Panc1 (cell line): ENCODE measurements around the gene GNA12. TPM values are rescaled to one million over a fixed set of nuclear protein-coding genes. Genes with fewer than 3 reads are reported as not detected.

ENCODE experiments used
- ATAC-seq: fragments of 200-7000 bp; cut with Tn5 transposase; 2 replicates; pipeline ENCODE4 v1.9.1; 2020; ENCODE audit warnings: mild to moderate bottlenecking, moderate library complexity
- BruUV-seq: library from RNA; stranded (reverse); fragments of 400-500 nt; replicated peaks from 2 replicates; lab custom pipeline; 2021; lab: Mats Ljungman, UMichigan
- CTCF ChIA-PET: fragments of 300-600 bp; sonication (Branson Sonifier 250); formaldehyde crosslinking; loops from one replicate; lab custom pipeline; 2022; ENCODE audit warnings: antibody characterized with exemption; lab: Charles Lee
- POLR2A ChIA-PET: fragments of 300-600 bp; sonication (Branson Sonifier 250); formaldehyde crosslinking; loops from one replicate; lab custom pipeline; 2022; ENCODE audit warnings: antibody characterized with exemption; lab: Charles Lee
- DNase-seq: peaks from one replicate; pipeline ENCODE4 v3.0.0-alpha.2; 2010; ENCODE audit warnings: low read depth, low spot score
- H3K27ac ChIP-seq: 2 replicates; pipeline ENCODE4 v1.5.1; 2011; ENCODE audit warnings: mild to moderate bottlenecking, low read length, inconsistent platforms
- H3K27me3 ChIP-seq: fragments of 200-500 bp; sonication (Bioruptor generic); 2 replicates; pipeline ENCODE4 v1.6.0; 2014; ENCODE audit warnings: low read length, inconsistent platforms; ENCODE audit not compliant: control insufficient read depth, insufficient read depth
- H3K36me3 ChIP-seq: fragments of 200-500 bp; sonication (Bioruptor generic); 2 replicates; pipeline ENCODE4 v1.5.1; 2014; ENCODE audit warnings: inconsistent platforms, mild to moderate bottlenecking, low read length, moderate library complexity; ENCODE audit not compliant: control insufficient read depth, insufficient read depth
- H3K4me1 ChIP-seq: 2 replicates; pipeline ENCODE4 v1.5.1; 2011; ENCODE audit warnings: inconsistent platforms, mild to moderate bottlenecking, low read length, moderate library complexity; ENCODE audit not compliant: control insufficient read depth, insufficient read depth
- H3K4me3 ChIP-seq, 2 experiments: 2 replicates each; pipeline ENCODE4 v1.5.1; 2011 to 2012; ENCODE audit warnings: low read depth in 2 of 2, low read length in 2 of 2, mild to moderate bottlenecking in 2 of 2, inconsistent platforms in 1 of 2, moderate library complexity in 1 of 2
- H3K9me3 ChIP-seq: fragments of 200-500 bp; sonication (Bioruptor generic); 2 replicates; pipeline ENCODE4 v1.5.1; 2014; ENCODE audit warnings: low read depth, mild to moderate bottlenecking, inconsistent platforms, low read length, moderate library complexity; ENCODE audit not compliant: control insufficient read depth, insufficient read depth
- POLR2AphosphoS5 ChIP-seq: IDR thresholded peaks from 2 replicates; pipeline ENCODE4 v1.6.1; 2012; ENCODE audit warnings: mild to moderate bottlenecking, low read depth, low read length, moderate library complexity
- SIN3A ChIP-seq: IDR thresholded peaks from 2 replicates; pipeline ENCODE4 v1.6.1; 2012; ENCODE audit warnings: low read depth, mild to moderate bottlenecking, low read length, moderate library complexity, borderline replicate concordance; ENCODE audit not compliant: insufficient read depth
- TCF7L2 ChIP-seq: IDR thresholded peaks from 2 replicates; pipeline ENCODE4 v1.6.1; 2011; ENCODE audit warnings: mild to moderate bottlenecking, low read depth, low read length, inconsistent platforms
- in situ Hi-C: cut with HindIII; loops from 2 replicates; pipeline ENCODE4 v1.10.0; 2016; ENCODE audit warnings: low sequenced_read_pairs, low pct_unique_long_range_greater_than_20kb
- intact Hi-C: fragments of 100-400 bp; cut with micrococcal nuclease; formaldehyde crosslinking; loops from one replicate; pipeline ENCODE4 v1.10.0; 2022; ENCODE audit not compliant: unreplicated experiment
- total RNA-seq: library from RNA; stranded (reverse); gene quantifications from one replicate; pipeline ENCODE4 v1.2.1, GENCODE V29; 2021; ENCODE audit not compliant: unreplicated experiment
- TF ChIP-seq, protein P1 (sequence below): fragments of 450-650 bp; IDR thresholded peaks from 2 replicates; pipeline ENCODE4 v1.5.1; 2017; ENCODE audit warnings: mild to moderate bottlenecking
- TF ChIP-seq, protein P2 (sequence below), 2 experiments: IDR thresholded peaks; 2 replicates each; pipeline ENCODE4 v1.6.1; 2011 to 2012; ENCODE audit warnings: low read depth in 2 of 2, control low read depth in 1 of 2, low read length in 1 of 2, mild to moderate bottlenecking in 1 of 2, moderate library complexity in 1 of 2; ENCODE audit not compliant: insufficient read depth in 1 of 2

Gene GNA12
- total RNA-seq, 1 experiment from 2014 or later: 139 TPM

DNA sequence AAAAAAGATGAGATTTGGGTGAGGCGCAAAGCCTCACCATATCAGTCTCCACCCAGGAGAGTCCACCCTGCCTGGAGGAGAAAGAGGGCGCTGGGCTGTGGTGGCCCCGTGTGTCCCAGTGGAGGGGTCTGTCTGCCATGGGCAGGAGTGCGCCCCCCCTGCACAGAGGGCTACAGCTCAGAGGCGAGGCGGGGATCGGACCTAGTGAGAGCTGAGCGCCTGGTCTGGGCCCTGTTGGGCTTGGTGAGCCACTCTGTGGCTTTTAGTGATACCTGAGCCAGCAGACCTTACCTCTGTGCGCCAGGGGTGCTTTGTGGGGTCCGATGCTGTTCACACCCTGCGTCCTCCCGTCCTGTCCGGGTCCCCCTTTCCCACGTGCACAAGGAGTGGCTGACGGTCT is 25.9 kb upstream of the GNA12 start:
- Histone ChIP-seq H3K4me1 (peaks cover 9% of the 10 kb centered on the region), H3K4me3 (no peak overlapping the region), H3K27ac (no peak overlapping the region), H3K9me3 (no peaks in the 10 kb centered on the region), H3K36me3 (no peaks in the 10 kb centered on the region), H3K27me3 (no peaks in the 10 kb centered on the region)
- no TSS peak for BruUV-seq
- ATAC-seq (no peak), DNase-seq (no peak)
- TF ChIP-seq POLR2AphosphoS5 (no peak), SIN3A (no peak), TCF7L2 (no peak)
- TF ChIP-seq, protein P1, sequence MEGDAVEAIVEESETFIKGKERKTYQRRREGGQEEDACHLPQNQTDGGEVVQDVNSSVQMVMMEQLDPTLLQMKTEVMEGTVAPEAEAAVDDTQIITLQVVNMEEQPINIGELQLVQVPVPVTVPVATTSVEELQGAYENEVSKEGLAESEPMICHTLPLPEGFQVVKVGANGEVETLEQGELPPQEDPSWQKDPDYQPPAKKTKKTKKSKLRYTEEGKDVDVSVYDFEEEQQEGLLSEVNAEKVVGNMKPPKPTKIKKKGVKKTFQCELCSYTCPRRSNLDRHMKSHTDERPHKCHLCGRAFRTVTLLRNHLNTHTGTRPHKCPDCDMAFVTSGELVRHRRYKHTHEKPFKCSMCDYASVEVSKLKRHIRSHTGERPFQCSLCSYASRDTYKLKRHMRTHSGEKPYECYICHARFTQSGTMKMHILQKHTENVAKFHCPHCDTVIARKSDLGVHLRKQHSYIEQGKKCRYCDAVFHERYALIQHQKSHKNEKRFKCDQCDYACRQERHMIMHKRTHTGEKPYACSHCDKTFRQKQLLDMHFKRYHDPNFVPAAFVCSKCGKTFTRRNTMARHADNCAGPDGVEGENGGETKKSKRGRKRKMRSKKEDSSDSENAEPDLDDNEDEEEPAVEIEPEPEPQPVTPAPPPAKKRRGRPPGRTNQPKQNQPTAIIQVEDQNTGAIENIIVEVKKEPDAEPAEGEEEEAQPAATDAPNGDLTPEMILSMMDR: no peak
- TF ChIP-seq, protein P2, sequence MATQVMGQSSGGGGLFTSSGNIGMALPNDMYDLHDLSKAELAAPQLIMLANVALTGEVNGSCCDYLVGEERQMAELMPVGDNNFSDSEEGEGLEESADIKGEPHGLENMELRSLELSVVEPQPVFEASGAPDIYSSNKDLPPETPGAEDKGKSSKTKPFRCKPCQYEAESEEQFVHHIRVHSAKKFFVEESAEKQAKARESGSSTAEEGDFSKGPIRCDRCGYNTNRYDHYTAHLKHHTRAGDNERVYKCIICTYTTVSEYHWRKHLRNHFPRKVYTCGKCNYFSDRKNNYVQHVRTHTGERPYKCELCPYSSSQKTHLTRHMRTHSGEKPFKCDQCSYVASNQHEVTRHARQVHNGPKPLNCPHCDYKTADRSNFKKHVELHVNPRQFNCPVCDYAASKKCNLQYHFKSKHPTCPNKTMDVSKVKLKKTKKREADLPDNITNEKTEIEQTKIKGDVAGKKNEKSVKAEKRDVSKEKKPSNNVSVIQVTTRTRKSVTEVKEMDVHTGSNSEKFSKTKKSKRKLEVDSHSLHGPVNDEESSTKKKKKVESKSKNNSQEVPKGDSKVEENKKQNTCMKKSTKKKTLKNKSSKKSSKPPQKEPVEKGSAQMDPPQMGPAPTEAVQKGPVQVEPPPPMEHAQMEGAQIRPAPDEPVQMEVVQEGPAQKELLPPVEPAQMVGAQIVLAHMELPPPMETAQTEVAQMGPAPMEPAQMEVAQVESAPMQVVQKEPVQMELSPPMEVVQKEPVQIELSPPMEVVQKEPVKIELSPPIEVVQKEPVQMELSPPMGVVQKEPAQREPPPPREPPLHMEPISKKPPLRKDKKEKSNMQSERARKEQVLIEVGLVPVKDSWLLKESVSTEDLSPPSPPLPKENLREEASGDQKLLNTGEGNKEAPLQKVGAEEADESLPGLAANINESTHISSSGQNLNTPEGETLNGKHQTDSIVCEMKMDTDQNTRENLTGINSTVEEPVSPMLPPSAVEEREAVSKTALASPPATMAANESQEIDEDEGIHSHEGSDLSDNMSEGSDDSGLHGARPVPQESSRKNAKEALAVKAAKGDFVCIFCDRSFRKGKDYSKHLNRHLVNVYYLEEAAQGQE (IDR thresholded peaks at IDR 0.05; ENCODE audit: insufficient read depth in 1 of 2, low read depth in 2 of 2, low read length in 1 of 2): no peak
- in situ Hi-C loops (no loop called here), intact Hi-C loops (loop anchor here (5.0 kb wide), 1 partner anchor 287 kb away; no protein-coding TSS in a partner anchor)
- ChIA-PET POLR2A (interaction anchor here (0.7 kb wide), 1 partner anchor 50 kb away, joined by 11 read pairs; no protein-coding TSS in a partner anchor), CTCF (interaction anchor here (0.9 kb wide), 1 partner anchor 17 kb away, joined by 8 read pairs; no protein-coding TSS in a partner anchor)

GRCh38 chr7:2866601-2867000 is 22.5 kb upstream of the GNA12 start:
- intact Hi-C loops: loop anchor here (5.0 kb wide), 1 partner anchor 291 kb away; no protein-coding TSS in a partner anchor
- no TSS peak for BruUV-seq
- Histone ChIP-seq H3K4me1 (peaks cover 27% of the 10 kb centered on the region), H3K4me3 (no peak overlapping the region), H3K27me3 (no peaks in the 10 kb centered on the region), H3K9me3 (no peaks in the 10 kb centered on the region), H3K27ac (no peak overlapping the region), H3K36me3 (no peaks in the 10 kb centered on the region)
- CTCF ChIA-PET: interaction anchor here (1.6 kb wide), 1 partner anchor 436 kb away, joined by 3 read pairs; no protein-coding TSS in a partner anchor
- in situ Hi-C loops: no loop called here
- no peak for TF ChIP-seq SIN3A
- TF ChIP-seq, protein P1: no peak
- no peak for TF ChIP-seq TCF7L2
- no peak for TF ChIP-seq POLR2AphosphoS5
- TF ChIP-seq, protein P2 (IDR thresholded peaks at IDR 0.05; ENCODE audit: insufficient read depth in 1 of 2, low read depth in 2 of 2, low read length in 1 of 2): no peak
- ATAC-seq (no peak), DNase-seq (no peak)
- POLR2A ChIA-PET: no interaction called here
